ENCODE results near the gene NIPAL3.
"Not testable (repeated sequence)": the region's sequence is repeated elsewhere in the genome, so short reads cannot be mapped to it uniquely, and the experiment has no call there.

The NIPAL3 gene

DNA sequence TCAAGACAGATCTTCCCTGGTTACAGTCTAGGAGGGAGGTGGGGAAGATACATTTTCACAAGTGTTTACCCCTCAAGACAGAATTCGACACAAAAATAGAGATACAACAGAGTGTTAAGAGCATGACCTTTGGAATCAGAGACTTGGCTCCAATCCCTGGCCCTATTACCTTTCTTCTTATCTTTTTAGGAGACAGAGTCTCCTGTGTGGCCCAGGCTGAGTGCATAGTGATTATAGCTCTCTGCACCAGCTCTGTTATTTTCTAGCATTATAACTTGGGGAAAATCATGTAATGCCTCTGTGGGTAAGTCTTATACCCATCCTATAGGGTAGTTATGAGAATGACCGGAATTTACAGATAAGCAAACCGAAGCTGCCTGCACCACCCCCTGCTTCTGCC is 9.8 kb downstream of the NIPAL3 start:
- no peak for DNase-seq

DNA sequence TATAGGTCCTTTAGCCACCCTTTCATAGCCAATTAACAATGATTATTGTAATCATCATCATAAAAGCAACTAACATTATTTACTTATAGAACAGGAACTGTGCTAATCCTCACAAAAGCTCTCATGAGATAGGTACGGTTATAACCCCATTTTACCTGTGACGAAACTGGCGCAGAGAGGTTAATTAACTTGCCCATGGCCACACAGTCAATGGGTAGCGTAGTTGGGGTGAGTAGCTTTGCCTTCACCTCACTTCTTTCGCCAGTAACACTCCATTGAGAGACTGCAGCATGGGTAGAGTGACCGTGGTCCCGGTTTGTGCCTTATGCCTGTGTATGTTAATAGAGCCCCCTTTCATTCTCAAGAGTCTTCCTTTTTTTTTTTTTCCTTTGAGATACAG is 10.3 kb downstream of the NIPAL3 start:
- no peak for DNase-seq

DNA sequence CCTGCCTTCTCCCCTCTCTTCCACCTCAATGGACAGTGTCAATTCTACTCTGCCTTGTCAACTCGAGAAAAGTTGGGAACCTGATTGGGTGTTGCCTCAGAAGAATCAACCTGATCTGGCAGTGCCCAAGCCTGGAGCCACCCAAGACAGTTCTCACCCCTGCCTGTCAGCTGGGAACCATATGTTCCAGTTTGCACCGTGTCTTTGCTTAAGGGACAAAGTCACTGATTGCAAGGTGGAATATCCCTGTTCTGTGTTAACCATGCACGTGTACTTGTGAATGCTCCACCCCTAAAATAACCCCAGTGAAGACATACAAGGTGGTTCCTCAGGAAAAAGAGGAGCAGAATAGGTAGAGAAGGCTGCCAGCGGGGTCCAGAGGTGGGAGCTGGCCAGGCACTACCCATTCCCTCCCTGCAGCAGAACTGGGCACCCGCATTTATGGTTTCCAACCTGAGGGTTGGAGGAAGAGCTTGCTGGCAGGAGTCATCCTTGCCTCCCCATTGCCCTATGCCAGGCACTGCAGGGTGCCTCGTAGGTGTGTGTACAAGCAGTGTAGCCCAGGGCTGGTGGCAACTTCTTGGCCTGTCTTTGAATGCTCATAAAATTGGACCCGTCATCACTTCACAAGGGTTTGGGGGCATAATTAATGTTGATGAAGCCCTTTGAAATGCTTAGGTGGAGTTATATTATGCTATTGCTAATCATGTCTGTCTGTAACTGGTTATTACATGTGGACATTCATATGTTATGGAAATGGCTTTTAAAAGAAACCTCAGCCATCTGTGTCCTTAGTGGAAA is 11.3 kb downstream of the NIPAL3 start:
- no peak for DNase-seq

DNA sequence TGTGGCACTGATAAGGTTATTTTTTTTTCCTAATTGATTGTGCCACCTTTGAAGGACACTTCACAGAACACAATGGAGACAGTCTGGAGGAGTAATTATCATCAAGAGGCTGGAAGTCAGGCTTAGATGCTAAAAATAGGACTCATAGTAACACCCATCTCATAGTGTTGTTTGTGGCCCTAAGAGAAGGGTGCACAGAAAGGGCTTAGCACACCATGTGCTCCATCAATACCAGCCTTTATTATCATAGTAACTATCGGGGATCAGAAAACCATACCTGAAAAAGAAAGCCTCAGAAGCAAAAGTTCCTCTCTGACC is 11.9 kb downstream of the NIPAL3 start:
- peak; percentile 32 for DNase-seq

DNA sequence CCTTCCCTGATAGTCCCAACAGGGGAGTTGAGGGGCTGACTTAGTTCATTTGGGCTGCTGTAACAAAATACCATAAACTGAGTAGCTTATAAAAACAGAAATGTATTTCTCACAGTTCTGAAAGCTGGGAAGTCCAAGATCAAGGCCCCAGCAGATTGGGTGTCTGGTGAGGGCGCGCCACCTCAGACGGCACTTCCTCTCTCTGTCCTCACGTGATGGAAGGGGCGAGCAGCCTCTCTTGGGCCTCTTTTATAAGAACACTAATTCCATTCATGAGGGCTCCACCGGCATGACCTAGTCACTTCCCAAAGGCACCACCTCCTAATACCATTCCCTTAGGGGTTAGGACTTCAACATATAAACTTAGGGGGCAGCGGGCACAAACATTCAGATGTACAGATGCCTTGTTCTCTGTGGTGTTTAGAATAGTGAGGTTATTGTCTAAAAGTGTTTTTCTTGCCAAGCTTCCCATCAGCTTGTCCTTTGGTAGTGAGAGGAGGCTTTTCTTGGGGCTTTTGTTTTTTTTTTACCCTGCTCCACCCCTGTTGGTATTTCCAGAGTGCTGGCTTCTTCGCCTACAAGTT is 20.3 kb downstream of the NIPAL3 start:
- DNase-seq: no peak

DNA sequence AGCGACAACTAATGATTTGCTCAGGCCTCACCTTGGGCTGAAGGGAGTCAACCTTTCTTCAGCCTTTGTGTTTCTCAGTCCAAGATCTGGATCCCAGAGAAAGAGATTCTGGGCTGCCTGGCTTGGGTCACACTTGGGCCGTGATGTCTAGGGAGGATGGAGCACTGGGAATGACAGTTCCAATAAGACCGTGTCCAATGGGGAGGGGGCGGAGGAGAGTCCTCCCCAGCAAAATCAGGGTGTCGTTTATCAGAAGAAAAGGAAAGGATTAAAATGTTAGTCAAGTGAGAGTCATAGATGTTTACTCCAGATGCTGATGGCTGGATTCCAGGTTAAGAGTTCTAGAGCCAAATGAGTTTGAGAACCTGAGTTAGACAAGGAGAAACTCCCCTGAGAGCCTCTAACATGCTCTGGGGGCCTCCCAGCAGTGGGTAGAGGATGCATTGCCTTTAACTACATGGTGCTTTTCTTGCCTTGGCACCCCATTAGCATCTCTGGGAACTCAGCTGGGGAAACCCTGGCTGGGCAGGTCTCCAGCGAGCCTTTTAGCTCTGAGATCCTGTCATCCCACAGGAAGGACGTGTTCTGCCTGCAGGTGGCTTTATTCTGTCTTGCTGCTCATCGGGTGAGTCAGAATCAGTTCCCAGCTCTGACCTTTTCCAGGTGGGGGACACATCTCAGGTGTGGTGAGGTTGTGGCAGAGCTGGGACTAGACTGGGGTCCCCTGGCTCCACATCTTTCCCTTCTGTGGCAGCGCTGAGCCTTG is 22.2 kb downstream of the NIPAL3 start:
- no peak for DNase-seq

DNA sequence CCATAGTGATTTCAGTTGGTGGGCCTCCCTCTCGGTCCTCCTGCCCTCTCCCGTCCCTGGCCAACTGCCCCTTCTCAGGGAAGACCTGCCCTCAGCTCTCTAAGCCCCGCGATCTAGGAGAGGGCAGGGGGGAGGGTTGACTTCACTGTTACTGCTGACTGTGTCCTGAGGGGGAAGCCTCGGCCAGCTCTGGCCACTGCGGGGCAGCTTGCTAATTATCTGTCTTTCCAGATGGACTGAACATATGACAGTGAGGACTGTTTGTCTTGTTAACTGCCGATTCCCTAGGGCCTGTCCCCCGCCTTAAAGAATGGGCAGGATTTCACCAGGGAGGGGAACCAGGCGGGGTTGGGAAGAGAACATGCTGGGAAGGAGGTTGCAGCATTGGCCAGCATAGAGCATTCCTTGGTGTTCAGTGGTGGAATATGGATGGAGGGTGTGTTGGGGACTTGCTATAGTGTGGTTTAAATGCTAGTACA is 22.9 kb downstream of the NIPAL3 start:
- DNase-seq: no peak

DNA sequence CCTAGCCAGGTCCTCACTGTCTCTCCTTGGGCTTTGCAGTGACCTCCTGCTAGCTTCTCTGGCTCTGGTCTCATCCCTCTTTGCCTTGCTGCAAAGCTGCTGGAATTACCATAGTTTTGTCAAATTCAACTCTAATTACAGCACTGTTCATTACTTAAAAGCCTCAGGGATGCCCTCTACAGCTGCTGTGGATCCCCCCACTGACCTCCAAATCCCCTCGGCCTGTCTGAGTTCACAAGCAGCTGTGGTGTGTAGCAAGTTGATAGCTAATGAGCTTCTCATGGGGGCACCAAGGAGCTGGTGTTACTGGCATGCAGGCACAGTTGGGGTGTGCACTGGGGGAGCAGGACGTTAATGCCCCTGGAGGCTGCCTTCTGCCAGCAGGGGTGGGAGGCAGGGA is 24.8 kb downstream of the NIPAL3 start:
- no peak for DNase-seq

DNA sequence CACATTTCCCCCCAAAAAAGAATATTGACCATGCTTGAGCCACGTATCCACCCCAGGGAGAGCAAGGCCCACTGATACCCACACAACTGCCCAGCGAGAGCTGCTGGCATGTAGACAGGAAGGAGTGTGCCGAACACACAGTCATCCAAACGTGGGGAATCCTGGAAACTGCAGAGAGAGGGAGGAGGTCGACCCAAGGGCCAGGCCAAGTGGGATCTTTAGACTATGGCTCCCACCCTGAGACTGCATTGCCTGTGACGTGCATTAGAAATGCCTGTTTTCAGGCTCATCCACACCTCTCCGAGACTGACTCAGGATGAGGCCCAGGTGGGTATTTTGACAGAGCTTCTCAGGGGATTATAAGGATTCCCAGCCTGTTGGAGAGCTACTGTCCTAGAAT is 25.9 kb downstream of the NIPAL3 start:
- DNase-seq: no peak

DNA sequence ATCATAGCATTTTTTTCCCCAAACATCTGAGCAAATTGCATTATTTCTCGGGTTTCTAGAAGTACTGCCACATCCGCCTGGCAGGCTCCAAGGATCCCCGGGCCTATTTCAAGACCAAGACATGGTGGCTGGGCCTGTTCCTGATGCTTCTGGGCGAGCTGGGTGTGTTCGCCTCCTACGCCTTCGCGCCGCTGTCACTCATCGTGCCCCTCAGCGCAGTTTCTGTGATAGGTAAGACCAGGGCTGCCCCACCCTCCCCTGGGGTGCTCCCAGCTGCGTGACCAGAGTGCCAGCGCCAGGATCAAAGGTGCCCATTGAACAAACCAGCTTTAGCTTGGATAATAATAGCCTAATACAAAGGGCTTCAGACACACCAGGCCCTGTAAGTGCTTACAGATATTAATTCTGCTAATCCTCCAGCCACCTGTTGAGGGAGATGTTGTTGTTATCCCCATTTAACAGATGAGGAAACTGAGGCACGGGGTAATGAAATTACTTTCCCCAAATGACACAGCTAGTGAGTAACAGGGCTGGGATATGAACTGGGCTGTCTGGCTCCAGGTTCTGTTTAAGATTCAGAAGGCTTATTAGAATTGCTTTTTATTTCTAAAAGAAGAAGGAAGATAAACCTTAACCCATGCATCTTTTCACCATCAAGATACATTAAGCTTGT is 26.5 kb downstream of the NIPAL3 start:
- no peak for DNase-seq

DNA sequence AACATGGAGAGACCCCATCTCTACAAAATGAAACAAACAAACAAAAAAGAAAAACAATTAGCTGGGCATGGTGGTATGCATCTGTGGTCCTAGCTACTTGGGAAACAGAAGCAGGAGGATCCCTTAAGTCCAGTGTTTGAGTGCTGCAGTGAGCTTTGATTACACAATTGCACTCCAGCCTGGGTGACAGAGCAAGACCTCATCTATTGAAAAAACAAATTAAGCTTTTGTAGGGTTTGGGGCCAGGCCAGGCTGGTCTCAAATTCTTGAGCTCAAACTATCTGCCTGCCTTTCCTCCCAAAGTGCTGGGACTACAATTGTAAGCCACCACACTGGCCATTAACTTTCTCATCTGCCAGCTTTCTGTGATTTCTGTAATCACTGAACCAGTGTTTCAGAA is 27.2 kb downstream of the NIPAL3 start:
- no peak for DNase-seq

DNA sequence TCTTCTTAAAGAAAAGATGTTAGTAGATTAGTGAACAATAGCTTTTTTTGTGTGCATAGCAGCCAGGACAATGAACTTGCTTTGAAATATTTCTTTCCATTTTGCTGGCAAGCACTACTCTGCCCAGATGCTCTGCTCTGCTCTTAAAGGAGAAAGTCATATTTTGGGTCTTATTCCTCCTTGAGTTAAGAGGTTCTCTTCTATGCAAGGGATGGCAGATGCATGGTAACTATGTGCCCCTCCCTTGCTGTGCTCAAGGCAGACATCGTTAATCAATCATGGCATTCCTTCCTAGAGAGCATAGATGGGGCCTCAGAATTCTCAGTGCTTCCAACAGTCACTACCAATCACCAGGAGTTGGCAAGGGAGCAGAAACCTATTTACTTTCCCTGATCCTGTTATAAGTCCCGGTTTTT is 27.6 kb downstream of the NIPAL3 start:
- no peak for DNase-seq

DNA sequence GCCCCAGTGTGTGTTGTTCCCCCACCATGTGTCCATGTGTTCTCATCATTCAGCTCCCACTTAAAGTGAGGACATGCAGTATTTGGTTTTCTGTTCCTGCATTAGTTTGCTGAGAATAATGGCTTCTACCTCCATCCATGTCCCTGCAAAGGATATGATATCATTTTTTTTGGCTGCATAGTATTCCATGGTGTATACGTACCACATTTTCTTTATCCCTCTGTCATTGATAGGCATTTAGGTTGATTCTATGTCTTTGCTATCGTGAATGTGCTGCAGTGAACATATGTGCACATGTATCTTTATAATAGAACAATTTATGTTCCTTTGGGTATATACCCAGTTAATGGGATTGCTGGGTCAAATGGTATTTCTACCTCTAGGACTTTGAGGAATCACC is 30.8 kb downstream of the NIPAL3 start:
- not testable (repeated sequence) for DNase-seq

DNA sequence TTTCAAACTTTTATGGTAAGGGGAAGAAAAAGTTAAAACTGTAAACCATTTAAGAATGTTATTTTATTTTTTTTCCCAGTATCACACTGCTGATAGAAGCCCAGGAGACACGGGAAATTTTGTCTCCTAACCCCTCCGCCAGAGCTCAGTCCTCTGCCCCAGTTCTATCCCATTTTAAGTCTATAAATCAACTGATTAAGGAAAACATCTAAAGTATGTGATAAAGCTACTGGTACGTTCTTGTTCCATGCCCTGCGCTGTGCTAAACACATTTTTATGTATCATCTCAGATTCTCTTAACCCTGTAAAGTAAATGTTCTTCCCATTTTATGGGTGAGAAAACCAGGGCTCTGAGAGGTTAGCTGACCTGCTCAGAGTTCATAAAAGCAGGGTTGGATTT is 34.7 kb downstream of the NIPAL3 start:
- no peak for DNase-seq

DNA sequence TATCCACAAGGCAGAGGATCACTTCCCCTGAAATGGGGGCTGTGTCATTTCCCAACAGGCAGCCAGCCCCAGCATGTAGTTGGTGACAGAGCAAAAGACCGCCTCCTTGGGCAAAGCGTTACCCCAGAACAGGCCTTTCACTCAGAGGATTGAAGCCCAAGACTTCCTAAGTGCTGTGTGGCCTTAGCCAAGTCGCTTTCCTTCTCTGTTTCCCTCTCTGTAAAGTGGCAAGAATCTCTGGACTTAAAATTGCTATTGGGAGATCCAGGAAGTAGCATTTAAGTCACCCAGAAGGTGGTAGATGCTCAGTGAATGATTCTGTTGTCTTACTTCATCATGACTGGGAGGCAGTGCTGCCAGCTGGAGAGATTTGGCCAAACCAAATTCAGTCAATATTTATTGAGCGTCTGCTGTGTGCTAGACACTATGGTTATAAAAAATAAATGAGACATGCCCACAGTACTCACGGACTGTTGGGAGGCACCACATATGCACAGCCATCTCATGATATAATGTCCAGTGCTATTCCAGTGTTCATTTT is 35.3 kb downstream of the NIPAL3 start:
- DNase-seq: no peak

DNA sequence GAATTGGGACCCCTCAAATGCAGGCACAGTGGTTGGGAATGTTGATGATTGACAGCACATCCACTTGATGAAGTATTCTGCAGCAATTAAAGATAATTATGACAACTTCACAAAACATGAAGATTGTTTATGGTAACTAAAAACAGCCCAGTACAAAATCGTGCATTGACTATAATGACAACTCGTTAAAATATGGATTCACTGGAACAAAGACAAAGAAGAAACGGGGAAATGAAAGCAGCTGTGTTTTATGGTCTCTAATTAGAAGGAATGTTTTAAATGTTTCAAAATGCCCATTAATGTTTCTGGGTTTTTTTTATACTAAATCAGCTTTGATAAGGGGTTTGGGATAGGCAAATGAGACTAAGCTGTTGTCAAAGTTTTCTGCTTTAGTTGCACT is 36.1 kb downstream of the NIPAL3 start:
- no peak for DNase-seq

DNA sequence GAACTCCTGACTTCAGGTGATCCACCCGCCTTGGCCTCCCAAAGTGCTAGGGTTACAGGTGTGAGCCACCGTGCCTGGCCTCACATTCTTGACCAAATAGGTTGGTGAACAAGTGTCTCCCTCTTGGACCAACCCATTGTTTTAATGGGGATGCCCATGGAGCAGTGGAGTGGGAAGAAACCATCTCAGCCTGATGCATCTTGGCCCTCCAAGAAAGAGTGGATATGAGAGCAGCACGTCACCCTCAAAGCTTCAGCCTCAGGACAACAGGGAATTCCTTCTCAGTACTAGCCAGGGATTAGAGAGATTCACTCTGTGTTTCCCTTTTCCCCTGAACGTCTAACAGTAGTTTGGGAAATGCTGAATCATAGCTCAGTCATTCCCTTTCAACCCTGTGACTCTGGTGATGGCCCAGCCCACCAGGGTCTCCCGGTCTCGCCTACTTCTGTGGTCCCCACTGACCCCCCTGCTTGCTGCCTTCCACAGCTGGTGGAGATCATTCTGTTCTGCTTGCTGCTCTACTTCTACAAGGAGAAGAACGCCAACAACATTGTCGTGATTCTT is 37.4 kb downstream of the NIPAL3 start:
- DNase-seq: no peak

DNA sequence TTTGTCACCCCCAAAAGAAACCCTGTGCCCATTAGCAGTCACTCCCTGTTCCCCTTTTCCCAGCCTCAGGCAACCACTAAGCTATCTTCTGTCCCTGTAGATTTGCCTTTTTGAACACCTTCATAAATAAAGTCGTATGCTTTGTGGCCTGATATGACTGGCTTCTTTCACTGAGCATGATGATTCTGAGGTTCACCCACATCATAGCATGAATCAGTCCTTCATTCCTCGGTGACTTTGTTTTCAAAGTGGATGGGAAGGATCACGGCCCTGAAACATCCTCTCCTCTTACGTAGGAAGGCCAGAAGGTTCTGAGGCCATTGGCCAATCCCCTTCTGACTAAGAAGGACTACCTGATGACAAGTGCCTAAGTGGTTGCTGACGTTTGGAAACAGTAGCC is 39.1 kb downstream of the NIPAL3 start:
- DNase-seq: no peak

DNA sequence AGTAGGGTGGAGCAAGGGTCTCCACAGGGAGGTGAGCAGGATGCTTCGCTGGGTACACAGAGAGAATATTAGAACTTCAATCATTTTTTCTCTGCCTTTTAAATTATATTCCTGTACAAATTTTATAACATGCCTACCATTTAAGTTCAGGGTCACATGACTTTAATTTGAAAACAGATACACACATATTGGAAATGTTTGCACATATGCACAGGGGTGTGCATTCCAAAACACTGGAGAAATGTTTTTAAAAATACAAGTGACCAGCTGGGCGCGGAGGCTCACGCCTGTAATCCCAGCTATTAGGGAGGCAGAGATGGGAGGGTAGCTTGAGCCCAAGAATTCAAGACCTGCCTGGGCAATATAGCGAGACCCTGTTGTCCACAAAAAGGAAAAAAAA is 39.7 kb downstream of the NIPAL3 start:
- DNase-seq: no peak

DNA sequence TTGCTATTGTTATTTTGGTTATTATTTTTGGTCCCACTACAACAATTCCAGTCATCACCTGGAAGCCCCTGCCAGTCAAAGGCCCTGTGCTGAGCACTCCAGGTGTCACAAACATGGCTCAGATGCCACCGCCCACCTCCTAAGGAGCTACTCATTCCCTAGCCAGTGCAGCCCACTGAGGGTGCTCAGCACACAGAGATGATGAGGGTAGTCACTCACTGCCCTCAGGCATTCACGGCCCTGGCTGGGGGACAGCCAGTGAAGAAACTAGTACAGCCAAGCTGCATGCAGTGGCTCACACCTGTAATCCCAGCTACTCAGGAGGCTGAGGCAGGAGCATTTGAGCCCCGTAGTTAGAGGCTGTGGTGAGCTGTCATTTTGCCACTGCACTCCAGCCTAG is 42.3 kb downstream of the NIPAL3 start:
- DNase-seq: no peak

DNA sequence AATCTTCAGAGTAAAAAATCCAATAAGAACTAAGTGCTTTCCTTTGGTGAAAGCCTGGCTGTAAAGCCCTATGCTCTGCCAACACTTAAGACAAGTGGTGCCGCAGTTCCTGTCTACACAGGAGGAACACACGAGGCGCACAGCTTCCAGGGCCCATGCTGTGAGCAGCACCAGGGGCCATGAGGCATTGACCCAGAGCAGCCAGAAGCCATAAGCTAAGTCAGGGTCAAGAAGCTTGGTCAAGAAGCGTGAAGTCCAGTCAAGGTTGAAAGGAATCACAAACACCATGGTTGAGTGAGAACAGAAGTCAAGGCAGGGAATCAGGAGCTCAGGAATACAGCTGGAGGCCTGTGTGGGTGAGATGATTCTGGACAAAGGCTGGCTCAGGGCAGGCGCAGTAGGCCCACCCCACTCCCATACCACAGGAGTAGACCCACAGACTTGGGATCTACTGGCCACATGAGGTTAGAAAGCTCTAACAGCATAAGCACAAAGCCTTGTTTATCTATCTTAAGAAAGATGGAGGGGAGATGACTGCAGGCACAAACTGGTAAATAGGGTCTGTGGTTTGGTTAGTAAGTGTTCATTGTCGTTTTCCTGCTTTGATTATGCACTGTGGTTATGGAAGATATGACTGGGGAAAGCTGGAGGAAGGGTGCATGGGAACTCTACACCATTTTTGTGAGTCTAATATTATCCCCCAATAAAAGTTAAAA is 44.1 kb downstream of the NIPAL3 start:
- DNase-seq: no peak

DNA sequence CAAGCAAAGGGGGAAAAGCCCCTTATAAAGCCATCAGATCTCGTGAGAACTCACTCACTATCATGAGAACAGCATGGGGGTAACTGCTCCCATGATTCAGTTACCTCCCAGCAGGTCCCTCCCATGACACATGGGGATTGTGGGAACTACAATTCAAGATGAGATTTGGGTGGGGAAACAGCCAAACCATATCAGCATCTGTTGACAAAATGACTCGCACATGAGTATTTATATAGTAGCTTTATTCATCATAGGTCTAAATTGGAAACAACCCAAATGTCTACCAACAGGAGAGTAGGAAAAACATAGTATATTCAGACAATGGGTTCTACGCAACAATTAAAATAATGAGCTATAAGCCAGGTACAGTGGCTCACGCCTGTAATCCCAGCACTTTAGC is 46.5 kb downstream of the NIPAL3 start:
- DNase-seq: not testable (repeated sequence)
